Panc1 (cell line): ENCODE results near the gene PTPA.

Source experiments
- CTCF ChIP-seq: fragments of 450-650 bp; IDR thresholded peaks from 2 replicates; pipeline ENCODE4 v1.5.1; 2017; ENCODE audit warnings: mild to moderate bottlenecking
- POLR2AphosphoS5 ChIP-seq: IDR thresholded peaks from 2 replicates; pipeline ENCODE4 v1.6.1; 2012; ENCODE audit warnings: mild to moderate bottlenecking, low read depth, low read length, moderate library complexity

- TF ChIP-seq CTCF (no peak), POLR2AphosphoS5 (no peak)
Measured at GRCh38 chr9:129145316-129145715, 34.1 kb downstream of the PTPA start.
